Thyroid gland (tissue), 4 donors: ENCODE data around the gene CRYGC. TPM values are rescaled to one million over a fixed set of nuclear protein-coding genes. Genes with fewer than 3 reads are reported as not detected.

Experiments used
- DNase-seq, 2 donors: peaks; one replicate each; pipeline ENCODE4 v3.0.0-alpha.2; 2019
- H3K27ac ChIP-seq, 3 donors: fragments of 200-600 bp; sonication (generic); 1 replicate in 2 of 3; 2 replicates in 1 of 3; pipeline ENCODE4 v1.5.1; 2016 to 2019; ENCODE audit warnings: mild to moderate bottlenecking in 1 of 3, moderate library complexity in 1 of 3
- H3K27me3 ChIP-seq: fragments of 200-600 bp; sonication (generic); one replicate; pipeline ENCODE4 v1.5.1; 2019
- H3K36me3 ChIP-seq, 2 donors: fragments of 200-600 bp; sonication (generic); one replicate each; pipeline ENCODE4 v1.5.1; 2016 to 2019
- H3K4me1 ChIP-seq, 2 donors: fragments of 200-600 bp; sonication (generic); one replicate each; pipeline ENCODE4 v1.5.1; 2017 to 2019
- H3K4me3 ChIP-seq, 3 donors: fragments of 200-600 bp; sonication (generic); replicated peaks in 1 of 3; 1 replicate in 2 of 3; 2 replicates in 1 of 3; pipeline ENCODE4 v1.5.1; 2016; ENCODE audit warnings: mild to moderate bottlenecking in 1 of 3
- H3K9me3 ChIP-seq: fragments of 200-600 bp; sonication (generic); one replicate; pipeline ENCODE4 v1.5.1; 2017
- CTCF ChIP-seq, 6 experiments: fragments of 200-600 bp in 3 of 6; fragments of 450-650 bp in 3 of 6; sonication (generic) in 3 of 6; IDR thresholded peaks; one replicate each; pipeline ENCODE4 v1.5.1; 2016 to 2019; ENCODE audit warnings: antibody characterized with exemption in 6 of 6, mild to moderate bottlenecking in 2 of 6, inconsistent platforms in 1 of 6, moderate library complexity in 1 of 6
- POLR2A ChIP-seq, 2 donors: fragments of 450-650 bp; IDR thresholded peaks; one replicate each; pipeline ENCODE4 v1.6.1; 2017; ENCODE audit warnings: antibody characterized with exemption in 2 of 2, mild to moderate bottlenecking in 2 of 2, moderate library complexity in 1 of 2
- WGBS, 2 donors: methylation state at CpG; one replicate each; pipeline ENCODE4 v1.1.5; 2017; 5-methylcytosine and 5-hydroxymethylcytosine counted together
- intact Hi-C: fragments of 100-400 bp; cut with DNase I; formaldehyde crosslinking; loops from one replicate; pipeline ENCODE4 v1.15.1; 2023
- total RNA-seq, 4 donors: library from RNA; depleted of rRNA; stranded (reverse); fragments of >200 nt; gene quantifications; one replicate each; pipeline ENCODE4 v1.2.3, GENCODE V29; 2016

The CRYGC gene
- total RNA-seq, 4 donors from 2014 or later: not detected

DNA sequence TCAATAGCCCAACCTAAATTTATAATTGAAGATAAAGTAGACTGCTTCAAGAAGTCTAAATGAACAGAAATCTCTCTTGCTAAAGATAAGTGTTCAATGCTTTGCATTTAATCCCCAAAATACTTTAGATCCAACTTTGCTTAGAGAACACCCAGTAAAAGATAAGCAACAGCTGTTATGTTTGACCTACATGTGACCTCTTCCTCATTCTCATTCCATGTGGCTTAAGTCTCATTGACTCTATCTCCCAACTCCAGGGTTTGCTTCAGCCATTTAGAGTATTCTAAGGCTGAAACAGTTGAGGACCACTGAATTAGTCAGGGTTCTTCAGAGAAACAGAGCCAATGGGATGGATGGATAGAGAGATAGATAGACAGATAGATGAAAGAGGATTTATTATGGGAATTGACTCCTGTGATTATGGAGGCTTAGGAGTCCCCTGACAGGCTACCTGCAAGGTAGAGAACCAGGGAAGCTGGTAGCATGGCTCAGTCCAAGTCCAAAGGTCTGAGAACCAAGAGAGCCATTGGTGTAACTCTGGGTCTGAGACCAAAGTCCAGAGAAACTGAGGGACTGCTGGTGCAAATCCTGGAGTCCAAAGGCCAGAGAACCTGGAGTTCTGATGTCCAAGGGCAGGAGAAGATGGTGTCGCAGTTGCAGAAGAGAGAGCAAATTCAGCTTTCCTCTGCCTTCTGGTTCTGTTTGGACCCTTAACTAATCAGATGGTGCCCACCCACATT lies 37.4 kb downstream of the CRYGC start:
- H3K4me1 ChIP-seq: no peaks in the 10 kb centered on the region
- WGBS, 2 donors: 100% methylated on average over 1 of the region's 1 CpG

DNA sequence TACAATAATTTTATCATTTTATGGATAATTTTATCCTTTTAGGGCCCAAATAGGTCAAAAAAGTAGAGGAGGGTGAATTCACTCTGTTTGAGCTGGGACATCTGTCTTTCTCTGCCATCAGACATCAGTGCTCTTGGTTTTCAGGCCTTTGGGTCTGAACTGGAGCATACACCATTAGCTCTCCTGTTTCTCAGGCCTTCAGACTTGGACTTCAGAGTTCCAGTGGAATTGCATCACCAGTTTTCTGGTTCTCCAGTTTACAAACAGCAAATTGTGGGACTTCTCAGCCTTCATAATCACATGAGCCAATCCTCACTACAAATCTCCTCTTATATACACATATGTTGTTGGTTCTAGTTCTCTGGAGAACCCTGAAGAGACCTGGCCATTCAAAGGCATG lies 39.2 kb downstream of the CRYGC start:
- intact Hi-C loops: no loop called here
- no peaks in the 10 kb centered on the region for H3K9me3 ChIP-seq
- no peak for DNase-seq
- H3K27me3 ChIP-seq: no peaks in the 10 kb centered on the region
- no peaks in the 10 kb centered on the region for H3K4me1 ChIP-seq
- H3K36me3 ChIP-seq: no peaks in the 10 kb centered on the region
- H3K27ac ChIP-seq: no peak overlapping the region
- TF ChIP-seq CTCF (IDR thresholded peaks at IDR 0.05) (no peak), POLR2A (IDR thresholded peaks at IDR 0.05) (no peak)
- no peak overlapping the region for H3K4me3 ChIP-seq

More for the DNA sequence above, 37.4 kb downstream of the CRYGC start:
- DNase-seq: no peak
- H3K27ac ChIP-seq: no peak overlapping the region
- intact Hi-C loops: no loop called here
- H3K9me3 ChIP-seq: no peaks in the 10 kb centered on the region
- no peaks in the 10 kb centered on the region for H3K27me3 ChIP-seq
- TF ChIP-seq POLR2A (IDR thresholded peaks at IDR 0.05): no peak
- TF ChIP-seq CTCF (IDR thresholded peaks at IDR 0.05): no peak
- no peak overlapping the region for H3K4me3 ChIP-seq
- no peaks in the 10 kb centered on the region for H3K36me3 ChIP-seq

GRCh38 chr2:208086029-208086428 lies 43.6 kb downstream of the CRYGC start:
- no peaks in the 10 kb centered on the region for H3K27me3 ChIP-seq
- no peak for TF ChIP-seq CTCF (IDR thresholded peaks at IDR 0.05)
- TF ChIP-seq POLR2A (IDR thresholded peaks at IDR 0.05): no peak
- no peaks in the 10 kb centered on the region for H3K4me1 ChIP-seq
- H3K27ac ChIP-seq: no peak overlapping the region
- H3K4me3 ChIP-seq: no peak overlapping the region
- DNase-seq: no peak
- H3K9me3 ChIP-seq: no peaks in the 10 kb centered on the region
- no peaks in the 10 kb centered on the region for H3K36me3 ChIP-seq
- WGBS, 2 donors: 69 to 81% methylated on average over 1 of the region's 1 CpG
- intact Hi-C loops: no loop called here

DNA sequence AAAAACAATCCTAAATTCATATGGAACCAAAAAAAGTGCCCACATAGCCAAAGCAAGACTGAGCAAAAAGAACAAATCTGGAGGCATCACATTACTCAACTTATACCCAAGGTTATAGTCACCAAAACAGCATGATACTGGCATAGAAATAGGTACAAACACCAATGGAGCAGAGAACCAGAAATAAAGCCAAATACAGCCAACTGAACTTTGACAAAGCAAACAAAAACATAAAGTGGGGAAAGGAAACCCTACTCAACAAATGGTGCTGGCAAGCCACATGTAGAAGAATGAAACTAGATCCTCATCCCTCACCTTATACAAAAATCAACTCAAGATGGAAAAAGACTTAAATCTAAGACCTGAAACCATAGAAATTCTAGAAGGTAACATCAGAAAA lies 45.8 kb downstream of the CRYGC start:
- no peaks in the 10 kb centered on the region for H3K9me3 ChIP-seq
- DNase-seq: no peak
- intact Hi-C loops: no loop called here
- H3K4me1 ChIP-seq: no peaks in the 10 kb centered on the region
- H3K36me3 ChIP-seq: no peaks in the 10 kb centered on the region
- H3K4me3 ChIP-seq: no peak overlapping the region
- H3K27me3 ChIP-seq: no peaks in the 10 kb centered on the region
- TF ChIP-seq CTCF (IDR thresholded peaks at IDR 0.05) (no peak), POLR2A (IDR thresholded peaks at IDR 0.05) (no peak)
- H3K27ac ChIP-seq: no peak overlapping the region

Other genes starting within 250 kb of the CRYGC start
- 10 to 100 TPM; 42.2 to 53.0 (median 44.5) TPM for gene PLEKHM3, start 104.3 kb downstream of the CRYGC start, total RNA-seq
- gene CRYGD, start 5.3 kb downstream of the CRYGC start, total RNA-seq: not detected
- gene CRYGB, start 16.3 kb upstream of the CRYGC start, total RNA-seq: not detected
- not detected for gene CRYGA, start 33.8 kb upstream of the CRYGC start, total RNA-seq
- gene C2orf80, start 60.2 kb upstream of the CRYGC start, total RNA-seq: not detected
- 10 to 100 TPM; 53.9 to 90.2 (median 61.6) TPM for gene IDH1, start 125.2 kb upstream of the CRYGC start, total RNA-seq
- gene PIKFYVE, start 136.4 kb upstream of the CRYGC start, total RNA-seq: 10 to 100 TPM; 35.2 to 51.3 (median 41.7) TPM